PFSK-1 (cell line): ENCODE measurements around the gene KMT2E.

Source experiments
- FOXP2 ChIP-seq: optimal IDR thresholded peaks from 2 replicates; pipeline ENCODE3; 2011; ENCODE audit warnings: borderline replicate concordance, control low read depth, inconsistent platforms; ENCODE audit not compliant: insufficient read depth; ENCODE audit errors: extremely low read length, extremely low read depth
- POLR2AphosphoS5 ChIP-seq: IDR thresholded peaks from 2 replicates; pipeline ENCODE4 v1.6.1; 2012; ENCODE audit warnings: low read depth, mild to moderate bottlenecking, control low read depth, low read length, moderate library complexity
- SIN3A ChIP-seq: IDR thresholded peaks from 2 replicates; pipeline ENCODE4 v1.6.1; 2012; ENCODE audit warnings: mild to moderate bottlenecking, low read length, moderate library complexity, borderline replicate concordance; ENCODE audit not compliant: insufficient read depth
- TAF1 ChIP-seq: IDR thresholded peaks from 2 replicates; pipeline ENCODE4 v1.6.1; 2012; ENCODE audit warnings: low read length, control low read depth, borderline replicate concordance; ENCODE audit not compliant: insufficient read depth
- TF ChIP-seq, protein P1 (sequence below), 2 experiments: IDR thresholded peaks; 2 replicates each; pipeline versions ENCODE4 v1.6.1 to v1.8.0; 2011 to 2012; ENCODE audit warnings: low read depth in 2 of 2, low read length in 2 of 2, control low read depth in 1 of 2, inconsistent platforms in 1 of 2, mild to moderate bottlenecking in 1 of 2, moderate library complexity in 1 of 2; ENCODE audit not compliant: insufficient read depth in 1 of 2

DNA sequence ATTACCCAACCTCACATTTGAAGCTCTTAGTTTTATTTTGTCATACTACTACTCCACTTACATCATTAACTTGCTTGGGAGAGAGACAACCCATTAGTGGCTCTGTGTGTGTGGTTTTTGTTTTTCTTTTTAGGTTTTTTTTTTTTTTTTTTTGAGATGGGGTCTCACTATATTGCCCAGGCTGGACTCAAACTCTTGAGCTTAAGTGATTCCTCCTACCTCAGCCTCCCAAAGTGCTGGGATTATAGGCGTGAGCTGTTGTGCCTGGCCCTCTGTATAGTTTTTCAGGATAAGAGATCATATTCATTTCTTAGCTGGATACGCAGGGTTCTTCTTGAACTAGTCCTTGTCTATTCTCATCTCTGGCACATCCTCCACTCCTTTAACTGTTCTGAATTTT is 41.1 kb downstream of the KMT2E start:
- TF ChIP-seq POLR2AphosphoS5, result no peak
- no peak for TF ChIP-seq TAF1
- TF ChIP-seq, protein P1, sequence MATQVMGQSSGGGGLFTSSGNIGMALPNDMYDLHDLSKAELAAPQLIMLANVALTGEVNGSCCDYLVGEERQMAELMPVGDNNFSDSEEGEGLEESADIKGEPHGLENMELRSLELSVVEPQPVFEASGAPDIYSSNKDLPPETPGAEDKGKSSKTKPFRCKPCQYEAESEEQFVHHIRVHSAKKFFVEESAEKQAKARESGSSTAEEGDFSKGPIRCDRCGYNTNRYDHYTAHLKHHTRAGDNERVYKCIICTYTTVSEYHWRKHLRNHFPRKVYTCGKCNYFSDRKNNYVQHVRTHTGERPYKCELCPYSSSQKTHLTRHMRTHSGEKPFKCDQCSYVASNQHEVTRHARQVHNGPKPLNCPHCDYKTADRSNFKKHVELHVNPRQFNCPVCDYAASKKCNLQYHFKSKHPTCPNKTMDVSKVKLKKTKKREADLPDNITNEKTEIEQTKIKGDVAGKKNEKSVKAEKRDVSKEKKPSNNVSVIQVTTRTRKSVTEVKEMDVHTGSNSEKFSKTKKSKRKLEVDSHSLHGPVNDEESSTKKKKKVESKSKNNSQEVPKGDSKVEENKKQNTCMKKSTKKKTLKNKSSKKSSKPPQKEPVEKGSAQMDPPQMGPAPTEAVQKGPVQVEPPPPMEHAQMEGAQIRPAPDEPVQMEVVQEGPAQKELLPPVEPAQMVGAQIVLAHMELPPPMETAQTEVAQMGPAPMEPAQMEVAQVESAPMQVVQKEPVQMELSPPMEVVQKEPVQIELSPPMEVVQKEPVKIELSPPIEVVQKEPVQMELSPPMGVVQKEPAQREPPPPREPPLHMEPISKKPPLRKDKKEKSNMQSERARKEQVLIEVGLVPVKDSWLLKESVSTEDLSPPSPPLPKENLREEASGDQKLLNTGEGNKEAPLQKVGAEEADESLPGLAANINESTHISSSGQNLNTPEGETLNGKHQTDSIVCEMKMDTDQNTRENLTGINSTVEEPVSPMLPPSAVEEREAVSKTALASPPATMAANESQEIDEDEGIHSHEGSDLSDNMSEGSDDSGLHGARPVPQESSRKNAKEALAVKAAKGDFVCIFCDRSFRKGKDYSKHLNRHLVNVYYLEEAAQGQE (IDR thresholded peaks at IDR 0.05; ENCODE audit: insufficient read depth in 1 of 2, low read depth in 2 of 2, low read length in 2 of 2), result no peak
- TF ChIP-seq FOXP2, result no peak
- no peak for TF ChIP-seq SIN3A
